Thyroid gland (tissue), 4 donors: ENCODE measurements around the gene MAGEA2. TPM values are rescaled to one million over a fixed set of nuclear protein-coding genes. Genes with fewer than 3 reads are reported as not detected.
"Not testable (repeated sequence)": the region's sequence is repeated elsewhere in the genome, so short reads cannot be mapped to it uniquely, and the experiment has no call there.

ENCODE experiments used
- DNase-seq, 2 donors: peaks; one replicate each; pipeline ENCODE4 v3.0.0-alpha.2; 2019
- H3K27ac ChIP-seq, 3 donors: fragments of 200-600 bp; sonication (generic); 1 replicate in 2 of 3; 2 replicates in 1 of 3; pipeline ENCODE4 v1.5.1; 2016 to 2019; ENCODE audit warnings: mild to moderate bottlenecking in 1 of 3, moderate library complexity in 1 of 3
- H3K27me3 ChIP-seq: fragments of 200-600 bp; sonication (generic); one replicate; pipeline ENCODE4 v1.5.1; 2019
- H3K36me3 ChIP-seq, 2 donors: fragments of 200-600 bp; sonication (generic); one replicate each; pipeline ENCODE4 v1.5.1; 2016 to 2019
- H3K4me1 ChIP-seq, 2 donors: fragments of 200-600 bp; sonication (generic); one replicate each; pipeline ENCODE4 v1.5.1; 2017 to 2019
- H3K4me3 ChIP-seq, 3 donors: fragments of 200-600 bp; sonication (generic); replicated peaks in 1 of 3; 1 replicate in 2 of 3; 2 replicates in 1 of 3; pipeline ENCODE4 v1.5.1; 2016; ENCODE audit warnings: mild to moderate bottlenecking in 1 of 3
- H3K9me3 ChIP-seq: fragments of 200-600 bp; sonication (generic); one replicate; pipeline ENCODE4 v1.5.1; 2017
- POLR2A ChIP-seq, 2 donors: fragments of 450-650 bp; IDR thresholded peaks; one replicate each; pipeline ENCODE4 v1.6.1; 2017; ENCODE audit warnings: antibody characterized with exemption in 2 of 2, mild to moderate bottlenecking in 2 of 2, moderate library complexity in 1 of 2
- WGBS, 2 donors: methylation state at CpG; one replicate each; pipeline ENCODE4 v1.1.5; 2017; 5-methylcytosine and 5-hydroxymethylcytosine counted together
- intact Hi-C: fragments of 100-400 bp; cut with DNase I; formaldehyde crosslinking; loops from one replicate; pipeline ENCODE4 v1.15.1; 2023
- total RNA-seq, 4 donors: library from RNA; depleted of rRNA; stranded (reverse); fragments of >200 nt; gene quantifications; one replicate each; pipeline ENCODE4 v1.2.3, GENCODE V29; 2016
- TF ChIP-seq, protein P1 (sequence below), 6 experiments: fragments of 200-600 bp in 3 of 6; fragments of 450-650 bp in 3 of 6; sonication (generic) in 3 of 6; IDR thresholded peaks; one replicate each; pipeline ENCODE4 v1.5.1; 2016 to 2019; ENCODE audit warnings: antibody characterized with exemption in 6 of 6, mild to moderate bottlenecking in 2 of 6, inconsistent platforms in 1 of 6, moderate library complexity in 1 of 6

Gene MAGEA2, protein sequence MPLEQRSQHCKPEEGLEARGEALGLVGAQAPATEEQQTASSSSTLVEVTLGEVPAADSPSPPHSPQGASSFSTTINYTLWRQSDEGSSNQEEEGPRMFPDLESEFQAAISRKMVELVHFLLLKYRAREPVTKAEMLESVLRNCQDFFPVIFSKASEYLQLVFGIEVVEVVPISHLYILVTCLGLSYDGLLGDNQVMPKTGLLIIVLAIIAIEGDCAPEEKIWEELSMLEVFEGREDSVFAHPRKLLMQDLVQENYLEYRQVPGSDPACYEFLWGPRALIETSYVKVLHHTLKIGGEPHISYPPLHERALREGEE
- not detected for total RNA-seq

DNA sequence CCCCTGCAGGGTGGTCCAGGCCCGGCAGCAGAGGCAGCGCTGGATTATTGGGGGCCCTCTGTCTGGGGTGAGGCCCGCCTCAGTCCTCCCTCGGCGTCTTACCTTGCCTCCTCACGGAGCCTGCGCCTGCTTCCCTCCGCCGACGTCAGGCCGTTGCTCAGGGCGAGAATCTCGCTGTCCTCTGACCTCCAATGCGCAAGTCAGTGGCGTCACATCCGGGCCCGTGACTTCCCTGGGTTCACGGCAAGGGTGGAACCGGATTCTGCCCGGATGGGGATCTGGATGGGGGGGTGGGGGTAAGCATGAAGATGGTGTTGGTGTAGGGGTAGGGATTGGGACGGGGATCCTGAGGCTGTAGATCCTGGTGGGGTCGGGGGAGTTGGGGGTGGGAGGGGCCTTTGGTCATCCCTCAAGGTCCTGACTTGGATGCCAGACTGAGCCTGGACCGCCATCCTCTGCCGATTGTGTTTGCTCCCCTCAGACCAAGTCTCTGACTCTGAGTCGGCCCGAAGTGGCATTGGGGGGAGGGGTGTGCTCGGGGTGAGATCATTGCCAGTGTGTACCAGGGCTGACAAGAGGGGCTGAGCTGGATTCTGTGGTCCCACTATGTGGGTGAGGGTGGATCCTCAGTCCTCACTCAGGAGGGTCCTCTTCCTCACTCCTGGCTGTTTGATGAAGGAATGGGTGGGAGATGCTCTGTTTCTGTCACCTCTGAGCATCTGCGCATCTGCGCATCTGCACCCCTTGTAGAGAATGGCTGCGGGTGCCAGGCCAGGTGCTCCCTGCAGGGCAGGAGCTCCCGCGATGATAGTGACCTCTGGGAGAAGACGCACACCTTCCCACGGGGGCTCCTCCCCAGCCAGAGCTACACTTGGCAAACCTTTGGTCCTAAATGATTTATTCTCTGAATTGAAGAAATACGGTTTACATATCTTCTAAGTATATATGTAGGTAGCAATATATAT, at the start of gene MAGEA2:
Gene MAGEA2 (minus strand): TSS at position 157 of the 965 bp plus-strand sequence. CDS start 2,479 bp downstream, outside the sequence.
- intact Hi-C loops, result not testable (repeated sequence)

DNA sequence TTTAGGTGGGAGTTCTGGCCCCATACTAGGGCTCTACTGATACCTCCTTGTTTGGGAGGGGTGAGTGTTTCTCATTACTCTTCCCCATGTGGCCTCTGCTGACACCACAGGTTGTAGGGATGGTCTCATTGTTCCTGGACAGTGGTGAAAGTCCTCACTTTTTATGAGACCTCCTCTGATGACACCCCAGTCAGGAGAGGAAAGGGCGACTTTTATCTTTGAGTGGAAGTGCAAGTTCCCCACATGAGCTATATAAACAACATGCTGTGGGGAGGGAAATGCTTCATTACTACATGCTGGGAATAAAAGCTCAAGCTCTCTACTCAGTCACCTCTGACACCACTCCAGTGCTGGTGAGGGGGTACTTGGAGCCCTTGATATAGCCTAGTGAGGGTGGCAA, 45.3 kb upstream of the MAGEA2 start:
- no peaks in the 10 kb centered on the region for H3K27me3 ChIP-seq
- H3K4me3 ChIP-seq, result no peak overlapping the region
- H3K9me3 ChIP-seq, result no peaks in the 10 kb centered on the region
- intact Hi-C loops, result no loop called here
- DNase-seq, result no peak
- H3K4me1 ChIP-seq, result no peaks in the 10 kb centered on the region
- TF ChIP-seq, protein P1, sequence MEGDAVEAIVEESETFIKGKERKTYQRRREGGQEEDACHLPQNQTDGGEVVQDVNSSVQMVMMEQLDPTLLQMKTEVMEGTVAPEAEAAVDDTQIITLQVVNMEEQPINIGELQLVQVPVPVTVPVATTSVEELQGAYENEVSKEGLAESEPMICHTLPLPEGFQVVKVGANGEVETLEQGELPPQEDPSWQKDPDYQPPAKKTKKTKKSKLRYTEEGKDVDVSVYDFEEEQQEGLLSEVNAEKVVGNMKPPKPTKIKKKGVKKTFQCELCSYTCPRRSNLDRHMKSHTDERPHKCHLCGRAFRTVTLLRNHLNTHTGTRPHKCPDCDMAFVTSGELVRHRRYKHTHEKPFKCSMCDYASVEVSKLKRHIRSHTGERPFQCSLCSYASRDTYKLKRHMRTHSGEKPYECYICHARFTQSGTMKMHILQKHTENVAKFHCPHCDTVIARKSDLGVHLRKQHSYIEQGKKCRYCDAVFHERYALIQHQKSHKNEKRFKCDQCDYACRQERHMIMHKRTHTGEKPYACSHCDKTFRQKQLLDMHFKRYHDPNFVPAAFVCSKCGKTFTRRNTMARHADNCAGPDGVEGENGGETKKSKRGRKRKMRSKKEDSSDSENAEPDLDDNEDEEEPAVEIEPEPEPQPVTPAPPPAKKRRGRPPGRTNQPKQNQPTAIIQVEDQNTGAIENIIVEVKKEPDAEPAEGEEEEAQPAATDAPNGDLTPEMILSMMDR (IDR thresholded peaks at IDR 0.05), result no peak
- TF ChIP-seq POLR2A (IDR thresholded peaks at IDR 0.05), result no peak
- WGBS, 2 donors, result 40 to 50% methylated on average over 1 of the region's 1 CpG
- H3K27ac ChIP-seq, result no peak overlapping the region
- H3K36me3 ChIP-seq, result no peaks in the 10 kb centered on the region

More for the DNA sequence above, at the start of gene MAGEA2:
- not testable (repeated sequence) for H3K4me3 ChIP-seq, H3K36me3 ChIP-seq, H3K4me1 ChIP-seq, H3K9me3 ChIP-seq, DNase-seq, H3K27me3 ChIP-seq, H3K27ac ChIP-seq
- WGBS, 2 donors, result no CpG with 5 or more reads among the region's 35 CpGs

DNA sequence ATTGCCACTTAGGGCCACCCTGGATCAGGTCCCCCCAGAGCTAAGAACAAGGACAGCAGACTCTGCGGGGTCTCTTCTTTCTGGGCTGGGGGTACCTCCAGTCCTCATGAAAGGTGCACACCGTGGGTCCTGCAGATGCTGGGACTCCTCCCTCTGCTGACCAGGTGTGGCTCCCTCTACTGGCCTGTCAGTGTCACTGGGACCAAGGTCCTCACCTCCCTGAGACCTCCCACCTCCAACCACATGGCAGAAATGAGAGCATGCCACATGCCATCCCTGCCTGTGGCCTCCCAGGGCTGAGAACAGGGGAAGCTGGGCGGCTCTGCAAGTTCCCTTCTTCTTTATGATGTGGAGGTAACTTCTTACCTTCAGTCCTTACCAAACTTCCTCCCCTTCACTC, 33.4 kb upstream of the MAGEA2 start:
- H3K27me3 ChIP-seq, DNase-seq, H3K4me1 ChIP-seq, H3K36me3 ChIP-seq, H3K9me3 ChIP-seq, H3K27ac ChIP-seq, intact Hi-C loops, H3K4me3 ChIP-seq: not testable (repeated sequence)
- WGBS, 2 donors, result no CpG with 5 or more reads among the region's 3 CpGs

DNA sequence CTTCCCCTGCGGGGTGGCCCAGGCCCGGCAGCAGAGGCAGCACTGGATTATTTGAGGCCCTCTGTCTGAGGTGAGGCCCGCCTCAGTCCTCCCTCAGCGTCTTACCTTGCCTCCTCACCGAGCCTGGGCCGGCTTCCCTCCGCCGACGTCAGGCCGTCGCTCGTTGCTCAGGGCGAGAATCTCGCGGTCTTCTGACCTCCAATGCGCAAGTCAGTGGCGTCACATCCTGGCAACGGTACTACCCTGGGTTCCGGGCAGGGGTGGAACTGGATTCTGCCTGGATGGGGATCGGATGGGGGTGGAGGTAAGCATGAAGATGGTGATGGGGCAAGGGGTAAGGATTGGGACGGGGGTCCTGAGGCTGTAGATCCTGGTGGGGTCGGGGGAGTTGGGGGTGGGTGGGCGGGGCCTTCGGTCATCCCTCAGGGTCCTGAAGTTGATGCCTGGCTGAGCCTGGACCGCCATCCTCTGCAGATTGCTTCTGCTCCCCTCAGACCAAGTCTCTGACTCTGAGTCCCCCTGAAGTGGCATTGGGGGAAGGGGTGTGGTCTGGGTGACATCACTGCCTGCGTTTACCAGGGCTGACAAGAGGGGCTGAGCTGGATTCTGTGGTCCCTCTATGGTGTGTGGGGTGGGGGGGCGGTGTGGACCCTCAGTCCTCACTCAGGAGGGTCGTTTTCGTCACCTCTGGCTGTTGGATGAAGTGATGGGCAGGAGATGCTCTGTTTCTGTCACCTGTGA, 16.1 kb upstream of the MAGEA2 start, which contains the start of gene MAGEA6:
Gene MAGEA6 (minus strand): TSS at position 141 of the 741 bp plus-strand sequence. CDS start 2,039 bp downstream, outside the sequence.
- DNase-seq, H3K27me3 ChIP-seq, H3K4me1 ChIP-seq, H3K9me3 ChIP-seq, intact Hi-C loops, H3K27ac ChIP-seq, H3K4me3 ChIP-seq, H3K36me3 ChIP-seq: not testable (repeated sequence)
- no CpG with 5 or more reads among the region's 29 CpGs for WGBS, 2 donors

DNA sequence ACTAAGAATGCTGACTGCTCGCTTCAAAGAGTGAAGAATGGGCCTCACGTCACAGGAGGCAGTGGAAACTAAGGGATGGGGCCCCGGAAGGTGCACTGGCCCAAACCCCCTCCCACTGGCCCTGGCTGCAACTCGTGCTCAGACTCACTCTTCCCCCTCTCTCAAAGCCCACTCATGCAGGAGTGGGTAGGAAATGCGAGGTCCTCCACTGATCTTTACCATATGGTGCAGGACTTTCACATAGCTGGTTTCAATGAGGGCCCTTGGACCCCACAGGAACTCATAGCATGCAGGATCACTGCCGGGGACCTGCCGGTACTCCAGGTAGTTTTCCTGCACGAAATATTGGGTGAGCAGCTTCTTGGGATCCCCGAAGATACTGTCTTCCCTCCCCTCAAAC, 12.9 kb upstream of the MAGEA2 start:
- H3K27me3 ChIP-seq, intact Hi-C loops, DNase-seq, H3K4me3 ChIP-seq, H3K9me3 ChIP-seq, H3K27ac ChIP-seq, H3K4me1 ChIP-seq, H3K36me3 ChIP-seq: not testable (repeated sequence)
- 51 to 88% methylated on average over 3 to 7 of the region's 9 CpGs for WGBS, 2 donors

DNA sequence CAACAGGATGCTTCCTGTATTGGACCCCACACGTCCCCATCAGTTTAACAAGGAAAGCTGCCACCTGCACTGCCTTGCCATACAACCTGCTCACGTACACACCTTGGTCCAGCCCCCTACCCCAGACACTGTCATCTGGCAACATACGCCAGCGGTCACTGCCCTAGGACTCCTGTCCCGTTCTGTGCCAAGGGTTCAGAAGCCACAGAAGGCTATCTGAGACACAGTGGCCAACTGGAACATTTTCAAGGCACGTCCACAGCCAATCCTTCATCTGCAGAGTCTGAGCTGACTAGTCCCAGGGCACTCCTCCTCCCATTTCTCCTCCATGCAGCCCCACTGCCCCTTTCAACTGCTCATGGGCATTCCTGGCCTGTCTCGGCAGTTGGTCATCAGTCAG, 7.9 kb upstream of the MAGEA2 start:
- WGBS, 2 donors, result no CpG with 5 or more reads among the region's 7 CpGs
- DNase-seq, intact Hi-C loops: not testable (repeated sequence)

DNA sequence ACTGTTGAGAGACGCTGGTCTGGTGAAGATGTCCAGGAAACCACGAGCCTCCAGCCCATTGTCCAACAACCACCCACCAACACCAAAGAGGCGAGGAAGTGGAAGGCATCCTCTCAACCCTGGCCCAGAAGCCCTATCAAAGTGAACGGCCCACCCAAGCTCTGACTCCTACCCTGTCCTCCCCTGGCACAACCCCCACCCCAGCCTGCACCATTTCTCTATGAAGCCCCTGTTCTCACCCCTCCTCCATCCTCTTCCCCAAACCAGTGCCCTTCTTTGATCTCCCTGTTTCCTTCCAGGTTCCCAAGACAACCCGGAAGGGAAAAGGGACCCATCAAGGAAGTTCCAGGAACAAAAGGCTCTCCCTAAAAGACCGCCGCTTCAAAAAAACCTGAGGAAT, 5.9 kb upstream of the MAGEA2 start:
- H3K27me3 ChIP-seq, H3K27ac ChIP-seq, H3K4me1 ChIP-seq, intact Hi-C loops, H3K4me3 ChIP-seq, H3K9me3 ChIP-seq, H3K36me3 ChIP-seq, DNase-seq: not testable (repeated sequence)
- WGBS, 2 donors, result 100% methylated on average over 1 of the region's 7 CpGs

More for the DNA sequence above, 7.9 kb upstream of the MAGEA2 start:
- H3K4me3 ChIP-seq, H3K27ac ChIP-seq, H3K36me3 ChIP-seq, H3K9me3 ChIP-seq, H3K4me1 ChIP-seq, H3K27me3 ChIP-seq: not testable (repeated sequence)

DNA sequence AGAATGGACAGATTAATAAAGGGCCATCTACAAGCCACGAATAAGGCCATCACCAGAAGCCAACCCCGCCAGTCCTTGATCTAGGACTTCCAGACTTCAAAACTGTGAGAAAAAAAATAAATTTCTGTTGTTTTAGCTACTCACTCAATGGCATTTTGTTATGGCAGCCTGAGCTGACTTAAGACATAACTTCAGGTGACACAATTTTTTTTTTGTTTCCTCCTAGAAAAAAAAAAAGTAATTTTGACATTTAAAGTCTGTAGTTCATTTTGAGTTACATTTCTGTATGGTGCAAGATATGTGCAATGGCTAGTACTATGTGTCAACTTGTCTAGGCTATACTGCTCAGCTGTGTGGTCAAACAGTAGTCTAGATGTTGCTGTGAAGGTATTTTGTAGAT, 5.3 kb upstream of the MAGEA2 start, which contains the start of gene CSAG3:
Gene CSAG3 (plus strand): TSS at position 301 of the 400 bp plus-strand sequence.
- no CpG with 5 or more reads among the region's 2 CpGs for WGBS, 2 donors
- H3K9me3 ChIP-seq, H3K4me3 ChIP-seq, DNase-seq, H3K27me3 ChIP-seq, intact Hi-C loops, H3K27ac ChIP-seq, H3K4me1 ChIP-seq, H3K36me3 ChIP-seq: not testable (repeated sequence)

DNA sequence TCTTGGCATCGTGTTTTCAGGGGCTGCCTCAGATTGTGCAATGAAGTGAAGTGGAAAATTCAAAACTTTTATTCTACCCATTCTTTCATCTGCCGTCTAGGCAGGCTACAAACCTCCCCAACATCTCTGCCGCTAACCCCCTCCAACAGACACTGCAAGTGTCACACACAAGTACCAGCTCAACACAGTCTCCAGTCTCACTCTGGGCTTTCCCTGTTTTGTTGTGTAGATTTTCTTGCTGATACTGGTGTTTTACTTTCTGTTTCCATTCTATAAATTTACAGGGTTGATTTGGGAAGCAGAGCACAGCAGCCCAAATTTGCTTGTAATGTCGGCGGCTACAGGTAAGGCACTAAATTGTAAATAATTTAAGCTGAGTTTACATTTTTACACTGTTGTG, 1.2 kb upstream of the MAGEA2 start:
- H3K4me1 ChIP-seq, H3K4me3 ChIP-seq, H3K36me3 ChIP-seq, DNase-seq, intact Hi-C loops, H3K27ac ChIP-seq, H3K27me3 ChIP-seq, H3K9me3 ChIP-seq: not testable (repeated sequence)
- WGBS, 2 donors, result no CpG with 5 or more reads among the region's 5 CpGs
